ENCODE results near the gene HMBS. TPM values are rescaled to one million over a fixed set of nuclear protein-coding genes. Genes with fewer than 3 reads are reported as not detected.

The HMBS gene
- total RNA-seq, 1 donor from 2014 or later, result 21.4 TPM

DNA sequence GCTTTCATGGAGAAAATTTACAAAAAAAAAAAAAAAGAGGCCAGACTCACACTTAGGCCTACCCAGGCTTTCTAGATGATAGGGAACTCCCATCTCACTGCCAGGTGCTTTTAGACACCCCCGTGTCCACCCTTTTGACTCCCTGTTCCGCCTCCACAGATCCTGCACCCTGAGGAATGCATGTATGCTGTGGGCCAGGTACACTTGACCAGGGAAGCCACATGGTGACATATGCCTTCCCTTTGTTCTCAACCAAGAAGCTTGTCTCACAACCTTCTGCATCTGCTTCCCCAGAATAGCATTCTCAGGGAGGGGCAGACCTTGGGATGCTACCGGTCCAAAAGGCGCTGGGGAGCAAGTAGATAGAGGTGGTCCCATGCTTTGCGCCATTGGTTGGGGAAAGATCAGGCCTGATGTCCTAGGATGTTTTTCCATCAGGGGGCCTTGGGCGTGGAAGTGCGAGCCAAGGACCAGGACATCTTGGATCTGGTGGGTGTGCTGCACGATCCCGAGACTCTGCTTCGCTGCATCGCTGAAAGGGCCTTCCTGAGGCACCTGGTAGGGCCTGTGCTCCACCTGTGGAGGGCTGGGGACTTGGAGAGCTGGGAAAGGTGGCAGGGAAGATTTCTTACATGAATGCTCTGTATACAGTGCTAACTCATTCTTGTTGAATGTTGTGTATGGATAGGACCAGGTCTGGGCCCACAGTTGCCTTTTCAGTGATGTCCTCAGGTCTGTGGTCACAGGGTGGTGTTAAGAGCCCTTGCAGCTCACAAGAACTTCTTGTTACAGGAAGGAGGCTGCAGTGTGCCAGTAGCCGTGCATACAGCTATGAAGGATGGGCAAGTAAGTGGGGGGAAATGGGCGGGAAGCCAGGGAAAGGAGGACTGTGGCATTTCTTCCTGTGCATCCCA lies 7.5 kb downstream of the HMBS start:
- peaks cover 12% of the 10 kb centered on the region for H3K36me3 ChIP-seq (ENCODE audit: insufficient read depth, low read length)

DNA sequence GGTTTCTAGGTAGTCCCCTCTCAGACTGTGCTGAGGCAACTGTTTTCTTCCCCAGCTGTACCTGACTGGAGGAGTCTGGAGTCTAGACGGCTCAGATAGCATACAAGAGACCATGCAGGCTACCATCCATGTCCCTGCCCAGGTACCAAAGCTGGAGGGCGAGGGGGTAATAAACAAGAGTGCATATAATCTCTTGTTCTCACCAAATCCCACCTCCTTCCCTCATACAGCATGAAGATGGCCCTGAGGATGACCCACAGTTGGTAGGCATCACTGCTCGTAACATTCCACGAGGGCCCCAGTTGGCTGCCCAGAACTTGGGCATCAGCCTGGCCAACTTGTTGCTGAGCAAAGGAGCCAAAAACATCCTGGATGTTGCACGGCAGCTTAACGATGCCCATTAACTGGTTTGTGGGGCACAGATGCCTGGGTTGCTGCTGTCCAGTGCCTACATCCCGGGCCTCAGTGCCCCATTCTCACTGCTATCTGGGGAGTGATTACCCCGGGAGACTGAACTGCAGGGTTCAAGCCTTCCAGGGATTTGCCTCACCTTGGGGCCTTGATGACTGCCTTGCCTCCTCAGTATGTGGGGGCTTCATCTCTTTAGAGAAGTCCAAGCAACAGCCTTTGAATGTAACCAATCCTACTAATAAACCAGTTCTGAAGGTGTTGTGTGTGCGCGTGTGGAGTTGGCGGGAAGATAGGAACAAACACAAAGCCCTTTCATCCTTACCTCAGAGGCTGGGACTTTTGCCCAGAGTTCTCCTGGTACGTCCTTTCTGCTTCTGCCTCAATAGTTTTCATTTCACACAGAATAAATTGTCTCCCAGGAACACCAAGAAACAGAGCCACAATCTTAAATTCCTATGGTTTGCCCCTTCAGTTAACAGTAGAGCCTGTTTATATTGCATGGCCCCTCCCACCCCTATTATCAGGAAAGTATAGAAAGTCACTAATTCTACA lies 8.5 kb downstream of the HMBS start:
- Histone ChIP-seq H3K27ac (ENCODE audit: low read depth, low read length) (no peak overlapping the region), H3K79me2 (ENCODE audit: insufficient read depth, low read length) (peaks cover 38% of the 10 kb centered on the region), H3K4me1 (ENCODE audit: insufficient read depth, low read length) (peaks cover 17% of the 10 kb centered on the region), H4K20me1 (ENCODE audit: insufficient read depth, low read length) (peaks cover 29% of the 10 kb centered on the region), H2AFZ (ENCODE audit: low read depth, low read length) (no peak overlapping the region), H3K9ac (ENCODE audit: low read length) (peak overlapping the region; percentile 93), H3K36me3 (ENCODE audit: insufficient read depth, low read length) (peaks cover 19% of the 10 kb centered on the region), H3K4me3 (ENCODE audit: insufficient read depth, low read depth, low read length) (peak overlapping the region; percentile 79), H3K4me2 (ENCODE audit: low read length) (peak overlapping the region; percentile 89), H3K27me3 (ENCODE audit: insufficient read depth, low read length) (no peaks in the 10 kb centered on the region), H3K9me3 (ENCODE audit: insufficient read depth, low read depth, low read length) (no peaks in the 10 kb centered on the region)
- DNase-seq (ENCODE audit: low read depth) (peak; percentile 51), FAIRE-seq (no peak)
- no peaks in the 10 kb centered on the region for H3K27me3 Mint-ChIP-seq (ENCODE audit: low read depth, unreplicated experiment)
- H3K36me3 Mint-ChIP-seq (ENCODE audit: low read depth, unreplicated experiment), result peaks cover 17% of the 10 kb centered on the region
- H3K27ac Mint-ChIP-seq (ENCODE audit: unreplicated experiment), result peak overlapping the region; percentile 51
- TF ChIP-seq CTCF (IDR thresholded peaks at IDR 0.05; ENCODE audit: insufficient read depth, low read depth, low read length) (no peak), EZH2 (IDR thresholded peaks at IDR 0.05; ENCODE audit: insufficient read depth, low read length) (no peak)
- H3K4me3 Mint-ChIP-seq (ENCODE audit: unreplicated experiment), result peak overlapping the region; percentile 84
- H3K9me3 Mint-ChIP-seq (ENCODE audit: unreplicated experiment), result no peaks in the 10 kb centered on the region
- peaks cover 10% of the 10 kb centered on the region for H3K4me1 Mint-ChIP-seq (ENCODE audit: low read depth, unreplicated experiment)

More for the DNA sequence above, 7.5 kb downstream of the HMBS start:
- FAIRE-seq, result no peak
- Histone ChIP-seq H3K4me3 (ENCODE audit: insufficient read depth, low read depth, low read length) (peak overlapping the region; percentile 79), H3K27ac (ENCODE audit: low read depth, low read length) (no peak overlapping the region), H3K79me2 (ENCODE audit: insufficient read depth, low read length) (peaks cover 42% of the 10 kb centered on the region), H3K4me1 (ENCODE audit: insufficient read depth, low read length) (peaks cover 17% of the 10 kb centered on the region), H3K27me3 (ENCODE audit: insufficient read depth, low read length) (no peaks in the 10 kb centered on the region), H3K4me2 (ENCODE audit: low read length) (peak overlapping the region; percentile 89), H3K9me3 (ENCODE audit: insufficient read depth, low read depth, low read length) (no peaks in the 10 kb centered on the region), H3K9ac (ENCODE audit: low read length) (peak overlapping the region; percentile 93), H4K20me1 (ENCODE audit: insufficient read depth, low read length) (peaks cover 29% of the 10 kb centered on the region), H2AFZ (ENCODE audit: low read depth, low read length) (no peak overlapping the region)
- H3K27me3 Mint-ChIP-seq (ENCODE audit: low read depth, unreplicated experiment), result no peaks in the 10 kb centered on the region
- H3K4me3 Mint-ChIP-seq (ENCODE audit: unreplicated experiment), result peak overlapping the region; percentile 84
- H3K36me3 Mint-ChIP-seq (ENCODE audit: low read depth, unreplicated experiment), result peaks cover 9% of the 10 kb centered on the region
- no peak for DNase-seq (ENCODE audit: low read depth)
- peak overlapping the region; percentile 41 for H3K27ac Mint-ChIP-seq (ENCODE audit: unreplicated experiment)
- no peak for TF ChIP-seq EZH2 (IDR thresholded peaks at IDR 0.05; ENCODE audit: insufficient read depth, low read length)
- no peaks in the 10 kb centered on the region for H3K9me3 Mint-ChIP-seq (ENCODE audit: unreplicated experiment)
- peaks cover 14% of the 10 kb centered on the region for H3K4me1 Mint-ChIP-seq (ENCODE audit: low read depth, unreplicated experiment)
